DMS153 treated with DMSO at 0.1 percent for 48 hours (cell line): ENCODE data around the gene OCA2.

Experiments
- DNase-seq: peaks from one replicate; lab custom pipeline; 2025; ENCODE audit not compliant: unreplicated experiment; lab: John Stamatoyannopoulos, UW

Gene OCA2

GRCh38 chr15:28082891-28083684, 16.0 kb downstream of the OCA2 start:
- no peak for DNase-seq

GRCh38 chr15:28081594-28081993, 17.5 kb downstream of the OCA2 start:
- DNase-seq: no peak

- no peak for DNase-seq
These were observed 18.7 kb downstream of the OCA2 start for GRCh38 chr15:28080386-28080785.

GRCh38 chr15:28079313-28079969, 19.7 kb downstream of the OCA2 start:
- DNase-seq: no peak

- no peak for DNase-seq
These were observed 20.9 kb downstream of the OCA2 start for GRCh38 chr15:28078191-28078719.

GRCh38 chr15:28075573-28075972, 23.5 kb downstream of the OCA2 start:
- DNase-seq: no peak

GRCh38 chr15:28068930-28069329, 30.2 kb downstream of the OCA2 start:
- no peak for DNase-seq

- DNase-seq: no peak
These were observed 32.9 kb downstream of the OCA2 start for GRCh38 chr15:28066231-28066630.

- no peak for DNase-seq
These were observed 39.1 kb downstream of the OCA2 start for GRCh38 chr15:28060005-28060404.

GRCh38 chr15:28058082-28058481, 41.0 kb downstream of the OCA2 start:
- DNase-seq: no peak

GRCh38 chr15:28051955-28052633, 47.0 kb downstream of the OCA2 start:
- no peak for DNase-seq

GRCh38 chr15:28049581-28049980, 49.5 kb downstream of the OCA2 start:
- DNase-seq: no peak

- DNase-seq: no peak
These were observed 51.8 kb downstream of the OCA2 start for GRCh38 chr15:28047277-28047676.

- no peak for DNase-seq
These were observed 54.9 kb downstream of the OCA2 start for GRCh38 chr15:28044121-28044672.

- DNase-seq: no peak
These were observed 55.4 kb downstream of the OCA2 start for GRCh38 chr15:28043691-28044091.

GRCh38 chr15:28037969-28038590, 61.0 kb downstream of the OCA2 start:
- DNase-seq: no peak

GRCh38 chr15:28033443-28033842, 65.7 kb downstream of the OCA2 start:
- no peak for DNase-seq

- no peak for DNase-seq
These were observed 68.3 kb downstream of the OCA2 start for GRCh38 chr15:28030801-28031200.

- no peak for DNase-seq
These were observed 71.4 kb downstream of the OCA2 start for GRCh38 chr15:28027714-28028076.

- no peak for DNase-seq
These were observed 72.1 kb downstream of the OCA2 start for GRCh38 chr15:28026764-28027713.
